Gastrocnemius medialis (tissue), 4 donors: ENCODE results near the gene NFIC. TPM values are rescaled to one million over a fixed set of nuclear protein-coding genes. Genes with fewer than 3 reads are reported as not detected.

ENCODE experiments used
- ATAC-seq, 2 donors: fragments of 150-250 bp; one replicate each; pipeline ENCODE4 v1.9.1; 2016
- DNase-seq, 2 donors: peaks; one replicate each; pipeline ENCODE4 v3.0.0-alpha.2; 2019
- H3K27ac ChIP-seq, 4 donors: fragments of 200-600 bp; sonication (generic); 1 replicate in 1 of 4; 2 replicates in 3 of 4; pipeline ENCODE4 v1.5.1; 2016 to 2018; ENCODE audit warnings: mild to moderate bottlenecking in 2 of 4, moderate library complexity in 1 of 4
- H3K27me3 ChIP-seq, 3 donors: fragments of 200-600 bp; sonication (generic) in 2 of 3; 1 replicate in 1 of 3; 2 replicates in 2 of 3; pipeline versions ENCODE4 v1.5.1 to v1.6.0; 2016 to 2019; ENCODE audit warnings: mild to moderate bottlenecking in 1 of 3, moderate library complexity in 1 of 3
- H3K36me3 ChIP-seq, 2 donors: fragments of 200-600 bp; sonication (generic) in 1 of 2; one replicate each; pipeline ENCODE4 v1.5.1; 2017 to 2018
- H3K4me1 ChIP-seq, 2 donors: fragments of 200-600 bp; sonication (generic) in 1 of 2; one replicate each; pipeline ENCODE4 v1.5.1; 2016 to 2017; ENCODE audit warnings: mild to moderate bottlenecking in 2 of 2
- H3K4me3 ChIP-seq, 4 donors: fragments of 200-600 bp; sonication (generic) in 3 of 4; 1 replicate in 1 of 4; 2 replicates in 3 of 4; pipeline ENCODE4 v1.5.1; 2016 to 2019; ENCODE audit warnings: mild to moderate bottlenecking in 2 of 4
- H3K9me3 ChIP-seq, 3 donors: fragments of 200-600 bp; sonication (generic) in 2 of 3; 1 replicate in 1 of 3; 2 replicates in 2 of 3; pipeline ENCODE4 v1.5.1; 2016 to 2019
- CTCF ChIP-seq, 5 experiments: fragments of 450-650 bp in 3 of 5; fragments of 200-600 bp in 2 of 5; sonication (generic) in 2 of 5; IDR thresholded peaks in 4 of 5; conservative IDR thresholded peaks in 1 of 5; 1 replicate in 4 of 5; 2 replicates in 1 of 5; pipeline ENCODE4 v1.5.1; 2016 to 2019; ENCODE audit warnings: antibody characterized with exemption in 5 of 5, mild to moderate bottlenecking in 3 of 5, moderate library complexity in 3 of 5
- POLR2A ChIP-seq, 2 donors: fragments of 450-650 bp; IDR thresholded peaks; one replicate each; pipeline ENCODE4 v1.6.1; 2017; ENCODE audit warnings: antibody characterized with exemption in 2 of 2, mild to moderate bottlenecking in 2 of 2, moderate library complexity in 2 of 2
- in situ Hi-C, 4 donors: fragments of 200-750 bp; cut with MboI; loops; one replicate each; pipeline versions ENCODE4 v1.15.0 to v1.8.0; 2017; ENCODE audit warnings: low sequenced_read_pairs in 4 of 4
- intact Hi-C: fragments of 100-400 bp; cut with DNase I; formaldehyde crosslinking; loops from one replicate; pipeline ENCODE4 v1.15.1; 2023; ENCODE audit warnings: low total_unique reads
- total RNA-seq, 4 donors: library from RNA; depleted of rRNA; stranded (reverse); fragments of >200 nt; gene quantifications; one replicate each; pipeline versions ENCODE4 v1.1.0 to v1.2.3, GENCODE V29; 2016

NFIC gene
- total RNA-seq, 4 donors from 2014 or later: 90.2 to 403 (median 348) TPM

GRCh38 chr19:3403489-3404323 is 37.3 kb downstream of the NFIC start:
- peak; percentile 38 to 46 for ATAC-seq
- H3K27me3 ChIP-seq: no peaks in the 10 kb centered on the region
- TF ChIP-seq POLR2A (IDR thresholded peaks at IDR 0.05) (peak; percentile 31 to 39), CTCF (IDR thresholded peaks at IDR 0.05 in 4 of 5, conservative IDR thresholded peaks at IDR 0.05 in 1 of 5) (no peak)
- H3K9me3 ChIP-seq: no peaks in the 10 kb centered on the region
- peaks cover 63 to 81% of the 10 kb centered on the region in 2 donors for H3K4me1 ChIP-seq
- no peaks in the 10 kb centered on the region for H3K36me3 ChIP-seq
- in situ Hi-C loops: no loop called here
- intact Hi-C loops: loop anchor here (1.0 kb wide), 1 partner anchor 28 kb away; no protein-coding TSS in a partner anchor
- H3K27ac ChIP-seq: peak overlapping the region; percentile 98 to 100 (median 98)
- DNase-seq: peak; percentile 89 to 94
- H3K4me3 ChIP-seq: peak overlapping the region; percentile 56 to 60 (median 58)

- peaks cover 0 to 2% of the 10 kb centered on the region in 2 donors for H3K36me3 ChIP-seq
- TF ChIP-seq CTCF (IDR thresholded peaks at IDR 0.05 in 4 of 5, conservative IDR thresholded peaks at IDR 0.05 in 1 of 5) (no peak), POLR2A (IDR thresholded peaks at IDR 0.05) (peak; percentile 28 to 70)
- no peaks in the 10 kb centered on the region for H3K27me3 ChIP-seq
- peak overlapping the region; percentile 98 to 100 (median 98) for H3K27ac ChIP-seq
- in situ Hi-C loops (no loop called here), intact Hi-C loops (loop anchor here (1.0 kb wide), 1 partner anchor 29 kb away; no protein-coding TSS in a partner anchor)
- H3K4me1 ChIP-seq: peaks cover 59 to 77% of the 10 kb centered on the region in 2 donors
- no peaks in the 10 kb centered on the region for H3K9me3 ChIP-seq
- peak; percentile 40 to 50 for ATAC-seq
- peak overlapping the region; percentile 56 to 60 (median 58) for H3K4me3 ChIP-seq
- peak; percentile 84 to 94 for DNase-seq
These were observed 38.2 kb downstream of the NFIC start for GRCh38 chr19:3404324-3405260.

- TF ChIP-seq CTCF (IDR thresholded peaks at IDR 0.05 in 4 of 5, conservative IDR thresholded peaks at IDR 0.05 in 1 of 5) (no peak), POLR2A (IDR thresholded peaks at IDR 0.05) (no peak)
- Histone ChIP-seq H3K36me3 (peaks cover 0 to 2% of the 10 kb centered on the region in 2 donors), H3K4me3 (peak overlapping the region; percentile 56 to 60 (median 58)), H3K27me3 (no peaks in the 10 kb centered on the region), H3K9me3 (no peaks in the 10 kb centered on the region), H3K27ac (peak overlapping the region; percentile 98 to 100 (median 98)), H3K4me1 (peaks cover 59 to 77% of the 10 kb centered on the region in 2 donors)
- ATAC-seq: no peak
- intact Hi-C loops (no loop called here), in situ Hi-C loops (no loop called here)
- DNase-seq: no peak
These were observed 38.9 kb downstream of the NFIC start for GRCh38 chr19:3405261-3405653.

- peak overlapping the region; percentile 98 to 100 (median 98) for H3K27ac ChIP-seq
- H3K36me3 ChIP-seq: peaks cover 0 to 2% of the 10 kb centered on the region in 2 donors
- H3K4me1 ChIP-seq: peaks cover 65 to 79% of the 10 kb centered on the region in 2 donors
- no peaks in the 10 kb centered on the region for H3K9me3 ChIP-seq
- H3K4me3 ChIP-seq: peak overlapping the region in 2 of 4 donors; percentile 24 to 73
- ATAC-seq (no peak), DNase-seq (no peak)
- in situ Hi-C loops (no loop called here), intact Hi-C loops (no loop called here)
- H3K27me3 ChIP-seq: no peaks in the 10 kb centered on the region
- no peak for TF ChIP-seq POLR2A (IDR thresholded peaks at IDR 0.05)
- TF ChIP-seq CTCF (IDR thresholded peaks at IDR 0.05 in 4 of 5, conservative IDR thresholded peaks at IDR 0.05 in 1 of 5): no peak
These were observed 40.3 kb downstream of the NFIC start for GRCh38 chr19:3406571-3407111.
